ENCODE data around the gene WDFY1. TPM values are rescaled to one million over a fixed set of nuclear protein-coding genes. Genes with fewer than 3 reads are reported as not detected.

WDFY1 gene
- total RNA-seq (10 to 100 TPM; 70.1 to 87.3 TPM), polyA plus RNA-seq (ENCODE audit: insufficient read length in 2 of 2) (10 to 100 TPM; 36.4 to 45.4 TPM)
- long read RNA-seq, donor 1, full-length matches to known transcripts, result 9 of 9 reads
- long read RNA-seq, donor 1, partial matches to known transcripts, result 0 of 9 reads
- long read RNA-seq, donor 1, other reads (novel, unspliced or antisense), result 0 of 9 reads
- long read RNA-seq, donor 2, full-length matches to known transcripts, result 4 of 13 reads
- long read RNA-seq, donor 2, partial matches to known transcripts, result 9 of 13 reads
- long read RNA-seq, donor 2, other reads (novel, unspliced or antisense), result 0 of 13 reads
- long read RNA-seq, donor 3, full-length matches to known transcripts, result 4 of 4 reads
- long read RNA-seq, donor 3, partial matches to known transcripts, result 0 of 4 reads
- long read RNA-seq, donor 3, other reads (novel, unspliced or antisense), result 0 of 4 reads
- long read RNA-seq, donor 4, full-length matches to known transcripts, result 8 of 8 reads
- long read RNA-seq, donor 4, partial matches to known transcripts, result 0 of 8 reads
- long read RNA-seq, donor 4, other reads (novel, unspliced or antisense), result 0 of 8 reads

GRCh38 chr2:223944703-223945531 lies at the start of gene WDFY1:
Gene WDFY1, minus strand, starts transcription at chr2:223945335. Its CDS starts 51 bp downstream, at chr2:223945284.
- H3K27me3 ChIP-seq (ENCODE audit: control insufficient read depth, insufficient read depth, low read length), result no peaks in the 10 kb centered on the region
- no peaks in the 10 kb centered on the region for H3K36me3 ChIP-seq (ENCODE audit: control insufficient read depth, insufficient read depth, low read length)
- H3K27ac ChIP-seq (ENCODE audit: low read depth, low read length), result peak within 1 kb of the TSS; percentile 81
- H3K4me3 ChIP-seq (ENCODE audit: low read depth, low read length), result peak within 1 kb of the TSS; percentile 89
- no peaks in the 10 kb centered on the region for H3K9me3 ChIP-seq (ENCODE audit: control insufficient read depth, insufficient read depth, low read length)
- H3K4me1 ChIP-seq (ENCODE audit: control insufficient read depth, insufficient read depth, low read length), result peaks cover 11% of the 10 kb centered on the region
- under 1% methylated on average over 86 of the region's 87 CpGs for WGBS (ENCODE audit: insufficient coverage)
- peak in 5 of 6 donors; percentile 74 to 96 (median 84) for DNase-seq (ENCODE audit: low read depth in 4 of 6, low spot score in 6 of 6)

DNA sequence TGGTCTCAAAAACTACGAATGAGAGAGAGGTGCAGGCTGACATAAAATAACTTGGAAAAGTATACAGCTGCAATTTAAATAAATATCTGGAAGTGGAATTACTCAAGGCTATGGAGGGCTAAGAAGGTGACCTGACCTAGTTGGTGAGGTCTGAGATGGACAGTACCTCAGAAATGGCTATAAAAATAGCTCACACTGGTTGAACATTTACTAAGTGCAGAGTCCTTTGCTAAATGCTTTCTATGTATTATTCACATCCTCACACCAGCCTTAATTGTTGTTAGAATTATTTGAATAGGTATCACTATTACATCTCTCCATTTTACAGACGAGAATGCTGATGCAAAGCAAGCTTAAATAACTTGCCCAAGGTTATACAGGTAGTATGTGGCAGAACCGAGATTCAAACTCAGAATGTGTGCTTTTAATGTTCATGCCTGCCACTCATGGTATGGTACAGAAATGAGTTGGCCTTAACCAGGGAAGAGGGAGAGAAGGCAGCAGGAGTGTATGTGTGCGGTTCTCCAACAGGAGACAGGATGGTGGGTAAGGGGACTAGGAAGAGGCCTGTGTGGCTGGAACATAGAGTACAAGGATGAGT lies 49.5 kb upstream of the WDFY1 start:
- DNase-seq (ENCODE audit: low read depth in 4 of 6, low spot score in 6 of 6), result no peak
- peaks cover 10% of the 10 kb centered on the region for H3K4me1 ChIP-seq (ENCODE audit: control insufficient read depth, insufficient read depth, low read length)
- H3K27ac ChIP-seq (ENCODE audit: low read depth, low read length), result no peak overlapping the region
- H3K36me3 ChIP-seq (ENCODE audit: control insufficient read depth, insufficient read depth, low read length), result peaks cover 32% of the 10 kb centered on the region
- no peaks in the 10 kb centered on the region for H3K27me3 ChIP-seq (ENCODE audit: control insufficient read depth, insufficient read depth, low read length)
- no peaks in the 10 kb centered on the region for H3K9me3 ChIP-seq (ENCODE audit: control insufficient read depth, insufficient read depth, low read length)
- H3K4me3 ChIP-seq (ENCODE audit: low read depth, low read length), result no peak overlapping the region
- WGBS (ENCODE audit: insufficient coverage), result 91% methylated on average over 3 of the region's 4 CpGs

- DNase-seq (ENCODE audit: low read depth in 4 of 6, low spot score in 6 of 6), result peak; percentile 64 to 96 (median 74)
- Histone ChIP-seq H3K27ac (ENCODE audit: low read depth, low read length) (no peak overlapping the region), H3K4me1 (ENCODE audit: control insufficient read depth, insufficient read depth, low read length) (peaks cover 6% of the 10 kb centered on the region), H3K9me3 (ENCODE audit: control insufficient read depth, insufficient read depth, low read length) (no peaks in the 10 kb centered on the region), H3K4me3 (ENCODE audit: low read depth, low read length) (no peak overlapping the region), H3K27me3 (ENCODE audit: control insufficient read depth, insufficient read depth, low read length) (no peaks in the 10 kb centered on the region), H3K36me3 (ENCODE audit: control insufficient read depth, insufficient read depth, low read length) (peaks cover 37% of the 10 kb centered on the region)
- 34% methylated on average over 4 of the region's 5 CpGs for WGBS (ENCODE audit: insufficient coverage)
Measured at GRCh38 chr2:223993634-223994232, 48.6 kb upstream of the WDFY1 start.

DNA sequence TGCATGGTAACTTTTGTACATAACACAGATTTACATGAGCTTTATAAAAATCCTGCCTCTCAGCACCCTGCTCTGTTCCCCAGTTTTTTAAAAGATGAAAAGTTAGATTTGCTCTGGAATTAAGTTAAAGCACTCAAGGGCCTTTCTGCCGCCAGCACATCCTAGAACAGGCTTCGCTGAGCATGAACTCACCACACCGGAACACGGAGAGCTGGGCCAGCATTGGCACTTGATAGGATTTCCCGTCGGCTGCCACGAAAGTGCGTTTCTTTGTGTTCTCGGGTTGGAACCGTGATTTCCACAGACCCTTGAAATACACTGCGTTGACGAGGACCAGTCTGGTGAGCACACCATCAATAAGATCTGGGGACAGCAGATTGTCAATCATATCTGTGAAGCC lies 46.5 kb upstream of the WDFY1 start:
- DNase-seq (ENCODE audit: low read depth in 4 of 6, low spot score in 6 of 6), result no peak
- Histone ChIP-seq H3K4me3 (ENCODE audit: low read depth, low read length) (no peak overlapping the region), H3K4me1 (ENCODE audit: control insufficient read depth, insufficient read depth, low read length) (peaks cover 6% of the 10 kb centered on the region), H3K27me3 (ENCODE audit: control insufficient read depth, insufficient read depth, low read length) (no peaks in the 10 kb centered on the region), H3K27ac (ENCODE audit: low read depth, low read length) (no peak overlapping the region), H3K9me3 (ENCODE audit: control insufficient read depth, insufficient read depth, low read length) (no peaks in the 10 kb centered on the region), H3K36me3 (ENCODE audit: control insufficient read depth, insufficient read depth, low read length) (peaks cover 29% of the 10 kb centered on the region)
- WGBS (ENCODE audit: insufficient coverage), result 90% methylated on average over 12 of the region's 12 CpGs

GRCh38 chr2:223989856-223990232 lies 44.7 kb upstream of the WDFY1 start:
- Histone ChIP-seq H3K27ac (ENCODE audit: low read depth, low read length) (no peak overlapping the region), H3K36me3 (ENCODE audit: control insufficient read depth, insufficient read depth, low read length) (peaks cover 18% of the 10 kb centered on the region), H3K4me1 (ENCODE audit: control insufficient read depth, insufficient read depth, low read length) (peaks cover 6% of the 10 kb centered on the region), H3K9me3 (ENCODE audit: control insufficient read depth, insufficient read depth, low read length) (no peaks in the 10 kb centered on the region), H3K4me3 (ENCODE audit: low read depth, low read length) (no peak overlapping the region), H3K27me3 (ENCODE audit: control insufficient read depth, insufficient read depth, low read length) (no peaks in the 10 kb centered on the region)
- DNase-seq (ENCODE audit: low read depth in 4 of 6, low spot score in 6 of 6), result no peak
- WGBS (ENCODE audit: insufficient coverage), result 62% methylated on average over 1 of the region's 3 CpGs

GRCh38 chr2:223989206-223989855 lies 44.2 kb upstream of the WDFY1 start:
- Histone ChIP-seq H3K27ac (ENCODE audit: low read depth, low read length) (no peak overlapping the region), H3K27me3 (ENCODE audit: control insufficient read depth, insufficient read depth, low read length) (no peaks in the 10 kb centered on the region), H3K36me3 (ENCODE audit: control insufficient read depth, insufficient read depth, low read length) (peaks cover 17% of the 10 kb centered on the region), H3K4me3 (ENCODE audit: low read depth, low read length) (no peak overlapping the region), H3K4me1 (ENCODE audit: control insufficient read depth, insufficient read depth, low read length) (peaks cover 6% of the 10 kb centered on the region), H3K9me3 (ENCODE audit: control insufficient read depth, insufficient read depth, low read length) (no peaks in the 10 kb centered on the region)
- no peak for DNase-seq (ENCODE audit: low read depth in 4 of 6, low spot score in 6 of 6)
- 86% methylated on average over 9 of the region's 10 CpGs for WGBS (ENCODE audit: insufficient coverage)

GRCh38 chr2:223981241-223981640 lies 36.1 kb upstream of the WDFY1 start:
- 100% methylated on average over 1 of the region's 1 CpG for whole genome bisulfite sequencing (ENCODE audit: insufficient coverage)
- H3K36me3 ChIP-seq (ENCODE audit: control insufficient read depth, insufficient read depth, low read length), result peaks cover 8% of the 10 kb centered on the region
- no peak for DNase-seq (ENCODE audit: low read depth in 4 of 6, low spot score in 6 of 6)
- no peak overlapping the region for H3K4me3 ChIP-seq (ENCODE audit: low read depth, low read length)
- H3K9me3 ChIP-seq (ENCODE audit: control insufficient read depth, insufficient read depth, low read length), result no peaks in the 10 kb centered on the region
- no peaks in the 10 kb centered on the region for H3K27me3 ChIP-seq (ENCODE audit: control insufficient read depth, insufficient read depth, low read length)
- no peaks in the 10 kb centered on the region for H3K4me1 ChIP-seq (ENCODE audit: control insufficient read depth, insufficient read depth, low read length)
- no peak overlapping the region for H3K27ac ChIP-seq (ENCODE audit: low read depth, low read length)

DNA sequence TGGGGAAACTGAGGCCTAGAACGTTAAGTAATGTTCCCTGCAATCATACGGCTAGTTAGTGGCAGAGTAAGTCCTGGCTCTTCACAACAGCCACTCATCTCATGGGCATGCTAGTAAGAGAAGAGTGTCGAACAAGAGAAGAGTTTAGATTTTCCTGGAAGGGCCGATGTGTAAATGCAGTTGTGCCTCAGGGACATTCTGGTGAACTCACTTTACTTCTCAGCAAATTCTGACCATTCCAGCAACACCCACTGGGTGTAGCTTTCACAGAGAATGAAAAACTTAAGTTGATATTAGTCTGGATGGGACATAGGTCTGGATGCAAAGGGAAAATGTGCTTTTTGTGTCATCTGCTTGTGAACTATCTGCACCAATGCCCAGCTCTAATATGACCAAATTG lies 35.7 kb upstream of the WDFY1 start:
- H3K9me3 ChIP-seq (ENCODE audit: control insufficient read depth, insufficient read depth, low read length), result no peaks in the 10 kb centered on the region
- DNase-seq (ENCODE audit: low read depth in 4 of 6, low spot score in 6 of 6), result no peak
- no peaks in the 10 kb centered on the region for H3K4me1 ChIP-seq (ENCODE audit: control insufficient read depth, insufficient read depth, low read length)
- H3K36me3 ChIP-seq (ENCODE audit: control insufficient read depth, insufficient read depth, low read length), result peaks cover 8% of the 10 kb centered on the region
- no peak overlapping the region for H3K4me3 ChIP-seq (ENCODE audit: low read depth, low read length)
- 100% methylated on average over 2 of the region's 4 CpGs for WGBS (ENCODE audit: insufficient coverage)
- H3K27ac ChIP-seq (ENCODE audit: low read depth, low read length), result no peak overlapping the region
- no peaks in the 10 kb centered on the region for H3K27me3 ChIP-seq (ENCODE audit: control insufficient read depth, insufficient read depth, low read length)

DNA sequence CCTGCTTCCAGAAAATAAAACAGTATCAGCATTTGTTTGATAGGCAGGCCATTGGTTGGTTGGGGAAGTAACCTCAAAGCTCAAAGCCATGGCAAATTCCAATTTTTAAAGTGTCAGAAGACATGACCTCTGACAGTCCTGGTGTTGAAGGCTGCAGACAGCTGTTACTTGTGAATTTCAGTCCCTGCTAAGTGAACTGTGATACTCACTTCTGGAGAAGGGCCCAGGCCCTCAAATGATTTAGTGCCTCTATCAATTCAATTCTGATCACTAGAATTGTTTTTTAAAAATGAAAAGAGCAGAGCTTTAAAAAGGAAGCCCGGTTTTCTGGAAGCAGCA lies 35.2 kb upstream of the WDFY1 start:
- 71% methylated on average over 1 of the region's 1 CpG for WGBS (ENCODE audit: insufficient coverage)
- Histone ChIP-seq H3K4me3 (ENCODE audit: low read depth, low read length) (no peak overlapping the region), H3K36me3 (ENCODE audit: control insufficient read depth, insufficient read depth, low read length) (peaks cover 8% of the 10 kb centered on the region), H3K4me1 (ENCODE audit: control insufficient read depth, insufficient read depth, low read length) (no peaks in the 10 kb centered on the region), H3K9me3 (ENCODE audit: control insufficient read depth, insufficient read depth, low read length) (no peaks in the 10 kb centered on the region), H3K27me3 (ENCODE audit: control insufficient read depth, insufficient read depth, low read length) (no peaks in the 10 kb centered on the region), H3K27ac (ENCODE audit: low read depth, low read length) (no peak overlapping the region)
- no peak for DNase-seq (ENCODE audit: low read depth in 4 of 6, low spot score in 6 of 6)
